Astrocyte of the spinal cord (primary cell): ENCODE measurements around the gene GPNMB.
"Not testable (repeated sequence)": the region's sequence is repeated elsewhere in the genome, so short reads cannot be mapped to it uniquely, and the experiment has no call there.

Experiments
- DNase-seq: peaks from one replicate; pipeline ENCODE4 v3.0.0; 2011; ENCODE audit warnings: low read depth, low spot score
- H3K4me3 ChIP-seq: 2 replicates; pipeline ENCODE4 v1.5.1; 2011; ENCODE audit warnings: low read depth, mild to moderate bottlenecking, low read length, moderate library complexity
- CTCF ChIP-seq: IDR thresholded peaks from 2 replicates; pipeline ENCODE4 v1.5.1; 2012; ENCODE audit warnings: low read depth, mild to moderate bottlenecking, low read length, inconsistent platforms
- in situ Hi-C: cut with HindIII; loops from 2 replicates; pipeline ENCODE4 v1.10.0; 2017; ENCODE audit warnings: low sequenced_read_pairs

GPNMB gene

GRCh38 chr7:23246555-23246954 lies at the start of gene GPNMB:
GPNMB (plus strand) TSS chr7:23246775; CDS start chr7:23246858, 83 bp downstream.
- no peak for TF ChIP-seq CTCF
- in situ Hi-C loops = no loop called here
- peak within 1 kb of the TSS; percentile 17 for H3K4me3 ChIP-seq
- DNase-seq = peak; percentile 52

- DNase-seq, in situ Hi-C loops, H3K4me3 ChIP-seq: not testable (repeated sequence)
Measured at GRCh38 chr7:23197745-23198144, 48.8 kb upstream of the GPNMB start.

- TF ChIP-seq CTCF = no peak
- in situ Hi-C loops = no loop called here
Measured at GRCh38 chr7:23200331-23200730, 46.2 kb upstream of the GPNMB start.

GRCh38 chr7:23204241-23204640 lies 42.3 kb upstream of the GPNMB start:
- no peak for TF ChIP-seq CTCF
- in situ Hi-C loops = no loop called here
- no peak overlapping the region for H3K4me3 ChIP-seq
- DNase-seq = no peak

More at GRCh38 chr7:23200331-23200730, 46.2 kb upstream of the GPNMB start:
- H3K4me3 ChIP-seq = no peak overlapping the region
- DNase-seq = no peak

GRCh38 chr7:23205577-23205908 lies 41.0 kb upstream of the GPNMB start:
- DNase-seq = peak; percentile 15
- no peak for TF ChIP-seq CTCF
- no peak overlapping the region for H3K4me3 ChIP-seq
- in situ Hi-C loops = no loop called here

GRCh38 chr7:23205909-23206767 lies 40.4 kb upstream of the GPNMB start:
- in situ Hi-C loops = no loop called here
- TF ChIP-seq CTCF = no peak
- DNase-seq = peak; percentile 20
- H3K4me3 ChIP-seq = peak overlapping the region; percentile 21

GRCh38 chr7:23207021-23207420 lies 39.6 kb upstream of the GPNMB start:
- in situ Hi-C loops = no loop called here
- no peak overlapping the region for H3K4me3 ChIP-seq
- TF ChIP-seq CTCF = no peak
- DNase-seq = no peak
